ENCODE results near the gene CEBPA.

The CEBPA gene

GRCh38 chr19:33273065-33273736 lies 29.1 kb downstream of the CEBPA start:
- DNase-seq (ENCODE audit: low spot score), result no peak

DNA sequence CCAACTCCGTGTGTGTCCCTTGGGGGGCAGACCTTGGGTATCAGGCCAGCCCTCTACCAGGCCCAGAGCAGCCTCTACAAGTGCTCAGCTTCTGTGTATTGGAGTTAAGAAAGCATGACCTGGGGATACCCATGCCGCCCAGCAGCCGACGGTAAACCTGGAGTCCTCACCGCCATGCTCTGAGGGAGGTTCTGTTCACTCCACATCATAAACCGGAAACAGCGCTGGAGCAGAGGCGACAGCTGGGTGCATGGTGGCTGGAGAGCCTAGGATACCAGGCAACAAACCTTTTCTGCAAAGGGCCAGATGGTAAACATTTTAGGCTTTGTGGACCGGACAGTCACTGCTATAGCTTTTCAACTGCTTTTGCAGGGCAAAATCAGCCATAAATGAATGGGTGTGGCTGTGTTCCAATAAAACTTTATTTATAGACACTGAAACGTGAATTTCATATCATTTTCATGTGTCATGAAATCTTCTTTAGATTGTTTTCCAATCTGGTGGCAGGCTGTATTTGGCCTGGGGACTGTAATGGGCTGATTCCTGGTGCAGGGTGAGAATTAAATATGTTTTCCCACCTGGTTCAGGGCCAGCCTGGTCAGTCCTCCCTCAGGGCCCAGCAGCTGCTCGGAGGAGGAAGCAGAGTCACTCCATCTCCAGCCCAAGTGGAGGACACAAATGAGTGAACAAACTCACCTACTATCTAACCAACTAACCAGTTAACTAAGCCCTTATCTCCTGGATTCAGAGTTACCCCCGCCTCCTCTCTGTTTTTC lies 30.9 kb downstream of the CEBPA start:
- DNase-seq (ENCODE audit: low spot score), result no peak

DNA sequence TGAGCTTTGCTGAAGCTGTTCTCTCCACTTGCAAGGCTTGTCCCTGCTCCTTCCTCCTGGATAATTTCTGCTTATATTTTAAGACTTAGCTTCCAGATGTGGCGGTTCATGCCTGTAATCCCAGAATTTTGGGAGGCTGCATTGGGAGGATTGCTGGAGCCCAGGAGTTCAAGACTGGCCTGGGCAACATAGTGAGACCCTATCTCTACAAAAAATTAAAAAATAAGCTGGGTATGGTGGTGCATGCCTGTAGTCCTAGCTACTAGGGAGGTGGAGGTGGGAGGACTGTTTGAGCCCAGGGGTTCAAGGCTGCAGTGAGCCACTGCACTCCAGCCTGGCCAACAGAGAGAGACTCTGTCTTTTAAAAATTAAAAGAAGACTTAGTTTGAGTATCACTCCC lies 31.6 kb downstream of the CEBPA start:
- no peak for DNase-seq (ENCODE audit: low spot score)

DNA sequence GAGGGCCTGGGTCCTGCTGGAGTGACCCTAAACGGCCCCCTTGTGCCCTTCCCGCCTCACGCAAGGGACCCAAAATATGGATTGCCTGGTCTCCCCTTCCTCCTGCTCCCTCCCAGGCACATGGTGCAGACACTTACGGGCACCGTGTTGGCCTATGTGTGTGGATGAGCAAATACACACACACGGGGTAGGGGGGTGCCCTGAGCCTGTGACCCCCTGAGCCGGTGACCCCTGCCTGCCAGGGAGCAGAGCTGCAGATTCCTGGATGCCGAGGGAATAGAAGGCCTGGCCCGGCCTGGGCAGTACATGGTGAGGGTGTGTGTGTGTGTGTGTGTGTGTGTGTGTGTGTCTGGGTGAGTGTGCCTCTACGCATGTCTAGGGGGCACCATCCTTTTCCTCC lies 33.3 kb downstream of the CEBPA start:
- no peak for DNase-seq (ENCODE audit: low spot score)

DNA sequence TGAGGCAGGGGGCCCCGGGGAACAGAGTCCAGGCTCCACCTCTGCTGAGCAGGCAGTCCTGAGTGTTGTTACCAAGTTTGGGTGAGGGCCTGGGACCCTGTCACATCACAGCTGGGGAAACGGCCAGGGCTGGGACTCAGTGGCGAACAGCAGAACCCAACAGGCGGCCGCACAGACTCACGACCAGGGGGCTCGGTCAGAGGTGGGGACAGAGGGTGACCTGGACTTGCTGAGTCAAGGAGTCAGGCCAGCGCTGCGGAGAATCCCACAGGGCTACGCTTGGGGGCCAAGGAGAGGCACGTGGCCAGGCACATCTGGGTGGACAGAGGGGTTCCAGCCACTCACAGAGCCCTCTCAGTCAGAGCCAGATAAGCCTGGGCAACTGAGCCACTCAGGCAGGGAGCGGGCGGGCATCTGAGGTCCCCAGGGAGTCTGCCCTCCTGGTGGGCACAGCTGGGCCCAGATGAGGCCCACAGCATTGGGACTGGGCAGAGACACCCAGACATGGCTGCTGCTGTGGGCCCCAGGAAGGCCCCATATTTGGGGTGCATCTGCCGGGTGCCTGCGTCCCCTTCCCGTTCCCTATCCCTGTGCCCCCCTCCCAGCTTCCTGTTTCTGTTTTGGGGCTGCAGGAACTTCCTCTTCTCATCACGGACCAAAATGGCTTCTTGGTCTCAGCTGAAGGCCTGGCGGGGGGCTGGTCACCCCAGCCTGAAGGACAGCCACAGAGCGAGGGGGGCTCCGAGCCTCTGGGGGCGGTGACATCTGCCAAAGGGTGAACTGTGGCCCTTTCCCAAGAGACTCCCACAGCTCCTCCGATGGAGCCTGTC lies 34.0 kb downstream of the CEBPA start:
- no peak for DNase-seq (ENCODE audit: low spot score)

GRCh38 chr19:33267706-33268105 lies 34.6 kb downstream of the CEBPA start:
- no peak for DNase-seq (ENCODE audit: low spot score)

DNA sequence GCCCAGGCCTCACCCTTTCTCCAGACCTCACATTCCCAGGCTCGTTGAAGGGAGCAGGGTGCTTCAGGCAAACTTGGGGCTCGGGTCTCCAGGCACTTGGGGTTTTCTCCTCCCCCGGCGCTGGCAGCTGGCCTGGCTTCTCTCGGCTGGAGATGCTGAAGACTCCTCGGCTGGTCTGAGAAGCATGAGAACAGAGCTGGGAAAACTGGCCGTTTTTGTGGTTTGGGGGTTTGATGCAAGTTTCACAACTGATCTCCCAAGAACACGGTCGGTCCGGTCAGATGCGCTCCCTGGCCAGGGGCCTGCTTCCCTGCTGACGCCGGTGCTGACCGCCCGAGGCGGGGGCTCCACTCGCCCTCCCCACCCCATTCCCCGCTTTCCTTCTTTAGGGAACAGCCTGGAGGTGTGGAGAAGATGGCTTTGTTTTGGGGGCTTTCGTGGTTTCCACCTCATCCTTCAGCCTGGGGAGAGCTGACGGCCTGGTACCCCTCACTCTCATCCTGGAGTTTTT lies 35.3 kb downstream of the CEBPA start:
- no peak for DNase-seq (ENCODE audit: low spot score)

- no peak for DNase-seq (ENCODE audit: low spot score)
These were observed 37.4 kb downstream of the CEBPA start for GRCh38 chr19:33264881-33265445.

DNA sequence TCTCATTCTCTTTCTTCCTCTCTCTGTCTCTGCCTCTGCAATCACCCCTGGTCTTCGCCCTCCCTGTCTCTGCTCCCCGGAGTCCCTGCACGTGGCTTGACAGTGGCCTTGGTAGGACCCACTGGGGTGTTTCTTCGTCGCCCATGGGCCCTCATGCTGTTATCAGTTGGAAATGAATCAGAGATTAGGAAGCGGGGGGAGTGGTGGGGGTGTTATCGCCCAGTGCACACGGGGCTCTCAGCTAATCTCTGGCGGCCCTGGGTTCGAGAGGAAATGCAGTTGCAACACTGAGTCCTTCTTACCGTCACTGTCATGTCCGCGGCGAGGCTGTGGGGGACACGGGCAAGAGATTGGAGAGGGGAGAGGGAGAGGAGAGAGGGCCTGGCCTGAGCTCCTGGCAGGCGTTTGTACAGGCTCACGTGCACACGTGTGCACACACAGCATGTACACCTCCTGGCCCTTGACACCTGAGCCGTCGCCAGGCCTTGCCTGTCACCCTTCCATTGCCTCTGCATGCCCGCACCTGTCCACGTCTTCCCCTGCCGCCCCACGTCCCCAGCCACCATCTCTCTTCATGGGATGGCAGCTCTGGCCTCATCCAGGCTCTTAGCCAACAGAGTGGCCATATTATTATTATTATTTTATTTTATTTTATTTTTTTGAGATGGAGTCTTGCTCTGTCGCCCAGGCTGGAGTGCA lies 38.9 kb downstream of the CEBPA start:
- no peak for DNase-seq (ENCODE audit: low spot score)

GRCh38 chr19:33261511-33262189 lies 40.7 kb downstream of the CEBPA start:
- DNase-seq (ENCODE audit: low spot score), result no peak

DNA sequence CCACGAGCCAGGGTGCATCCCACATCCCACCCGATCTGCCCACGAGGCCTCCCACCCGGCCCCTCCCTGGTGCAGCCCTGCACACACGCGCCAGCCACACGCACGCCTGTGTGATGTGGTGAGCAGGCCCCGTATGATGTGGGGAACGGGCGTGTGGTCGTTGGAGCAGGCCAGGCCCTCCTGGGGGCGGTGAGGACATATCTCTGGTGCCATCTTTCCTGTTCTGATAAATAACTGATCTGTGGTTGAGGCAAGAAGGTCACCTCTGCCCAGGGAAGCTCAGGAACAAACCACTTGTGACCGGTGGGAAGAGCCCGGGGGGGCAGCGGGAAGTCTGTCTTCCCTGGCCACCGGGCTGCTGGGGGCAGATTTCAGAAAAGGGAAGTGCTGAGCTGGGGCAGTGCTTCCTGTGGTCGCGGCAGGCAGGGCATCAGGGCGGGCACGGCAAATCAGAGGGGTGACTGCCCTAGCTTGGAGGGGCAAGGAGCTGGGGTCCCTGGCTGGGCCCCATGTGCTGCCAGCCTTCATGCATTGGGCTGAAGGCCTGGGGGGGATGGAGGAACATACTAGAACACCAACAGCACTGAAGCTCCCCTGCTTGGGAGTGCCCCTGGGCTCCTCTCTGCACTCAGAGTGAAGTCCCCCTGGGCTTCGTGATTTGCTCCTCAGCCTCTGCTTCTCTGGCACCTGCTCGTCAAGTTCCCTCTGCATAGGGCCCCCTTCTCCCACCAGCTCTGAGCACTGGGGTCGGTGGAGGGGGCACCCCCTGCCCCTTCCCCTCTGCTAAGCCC lies 41.5 kb downstream of the CEBPA start:
- DNase-seq (ENCODE audit: low spot score), result no peak

DNA sequence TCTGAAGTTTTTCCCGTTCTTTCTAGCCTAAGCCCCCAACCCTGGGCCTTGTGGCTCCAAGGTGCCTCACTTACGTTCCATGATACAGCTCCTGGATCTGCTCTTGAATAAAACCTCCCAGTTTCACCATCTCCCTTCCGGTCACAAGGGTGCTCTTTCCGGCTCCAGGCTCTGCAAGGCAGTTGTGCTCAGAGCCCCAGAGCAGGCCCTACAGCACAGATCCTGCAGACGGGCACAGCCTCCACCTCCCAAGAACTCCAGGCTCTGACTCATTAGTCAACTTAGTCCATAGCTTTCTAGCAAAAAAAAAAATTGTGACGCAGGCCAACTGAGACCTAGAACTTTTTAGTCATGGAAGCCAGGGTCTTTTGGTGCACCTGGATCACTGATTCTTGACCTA lies 42.8 kb downstream of the CEBPA start:
- DNase-seq (ENCODE audit: low spot score), result no peak

DNA sequence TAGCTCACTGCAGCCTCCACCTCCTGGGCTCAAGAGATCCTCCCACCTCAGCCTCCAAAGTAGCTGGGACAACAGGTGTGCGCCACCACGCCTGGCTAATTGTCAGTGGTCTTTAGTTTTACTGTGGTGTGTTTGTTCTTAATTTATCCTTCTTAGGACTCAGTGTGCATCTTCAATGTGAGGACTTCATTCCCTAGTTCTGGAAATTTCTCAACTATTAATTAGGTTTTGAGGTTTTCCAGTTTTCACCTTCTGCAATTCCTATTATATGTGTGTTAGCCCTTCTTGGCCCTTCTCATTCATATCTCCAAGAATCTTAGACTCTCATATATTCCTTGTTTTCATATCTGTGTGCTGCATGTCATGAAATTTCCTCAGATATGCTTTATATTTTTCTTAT lies 44.5 kb downstream of the CEBPA start:
- no peak for DNase-seq (ENCODE audit: low spot score)

DNA sequence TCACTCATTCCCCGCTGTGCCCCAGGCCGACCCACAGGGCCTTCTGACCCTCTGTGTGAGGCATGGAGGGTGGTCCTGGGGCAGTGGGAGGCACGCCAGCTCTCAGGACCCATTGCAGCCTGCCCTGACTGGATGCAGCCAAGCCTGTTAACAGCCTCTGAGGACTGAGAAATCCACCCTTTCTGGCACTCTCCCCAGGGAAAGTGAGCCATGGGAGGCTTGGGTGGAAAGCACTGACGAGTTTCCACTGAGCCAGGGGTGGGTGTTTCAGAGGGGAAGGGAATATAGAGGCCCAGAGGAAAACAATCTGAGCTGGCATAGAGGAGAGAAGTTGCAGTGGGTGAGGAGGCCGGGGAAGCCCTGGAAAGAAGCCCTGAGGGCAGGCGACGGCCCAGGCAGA lies 46.1 kb downstream of the CEBPA start:
- DNase-seq (ENCODE audit: low spot score), result no peak

DNA sequence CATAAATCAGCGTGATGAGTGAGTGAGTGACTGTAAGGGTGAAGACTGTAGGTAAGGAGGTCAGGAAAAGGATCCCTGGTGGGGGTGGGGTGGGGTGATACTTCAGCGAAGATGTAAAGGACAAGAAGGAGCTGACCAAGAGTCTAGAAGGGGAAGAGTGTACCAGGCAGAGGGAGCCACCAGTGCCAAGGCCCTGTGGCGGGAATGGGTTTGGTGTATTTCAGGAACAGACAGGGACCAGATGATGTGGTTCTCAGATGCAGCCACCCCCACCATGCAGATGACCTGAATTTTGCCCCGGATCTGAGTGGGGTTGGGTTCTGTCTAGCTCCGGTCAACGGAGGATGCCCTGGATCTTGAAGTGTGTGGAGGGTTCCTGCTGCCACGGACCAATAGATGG lies 46.6 kb downstream of the CEBPA start:
- DNase-seq (ENCODE audit: low spot score), result no peak

DNA sequence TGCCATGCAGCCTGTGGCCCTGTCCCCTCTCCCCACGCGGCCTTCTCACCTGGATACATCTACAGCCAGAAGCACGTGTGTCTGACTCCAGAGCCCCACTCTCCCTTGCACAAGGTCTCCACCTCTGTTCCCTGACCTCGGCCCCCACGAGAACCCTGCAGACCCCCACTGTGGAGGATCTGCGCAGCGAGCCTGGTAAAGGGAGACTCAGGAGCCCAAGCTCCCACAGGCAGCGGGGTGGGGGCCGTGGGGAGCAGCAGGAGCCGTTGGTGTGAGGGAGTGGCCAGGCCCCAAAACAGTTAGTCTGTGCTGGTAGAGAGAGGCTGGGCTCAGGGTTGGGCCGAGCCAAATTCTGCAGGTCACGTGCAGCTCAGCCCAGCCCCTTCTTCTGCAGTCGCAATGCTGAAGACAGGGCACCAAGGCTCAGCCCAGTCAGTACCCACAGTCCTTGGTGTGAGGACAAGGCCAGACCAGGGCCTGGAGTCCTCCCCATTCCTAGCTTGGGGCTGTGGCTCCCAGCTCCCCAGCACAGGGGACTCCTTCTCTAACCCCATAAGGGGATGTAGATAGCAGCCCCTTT lies 48.0 kb downstream of the CEBPA start:
- DNase-seq (ENCODE audit: low spot score), result no peak

- DNase-seq (ENCODE audit: low spot score), result no peak
These were observed 49.4 kb downstream of the CEBPA start for GRCh38 chr19:33252971-33253370.

GRCh38 chr19:33252418-33252962 lies 49.8 kb downstream of the CEBPA start:
- DNase-seq (ENCODE audit: low spot score), result no peak

GRCh38 chr19:33251526-33252090 lies 50.7 kb downstream of the CEBPA start:
- DNase-seq (ENCODE audit: low spot score), result no peak
